Mesendoderm (in vitro differentiated cells): ENCODE measurements around the gene TMEM203.

Source experiments
- DNase-seq: peaks from one replicate; pipeline ENCODE4 v3.0.0; 2013
- H2AK5ac ChIP-seq: 2 replicates; pipeline ENCODE4 v1.6.1; 2013; ENCODE audit warnings: low read length, inconsistent platforms
- H2BK120ac ChIP-seq: 2 replicates; pipeline ENCODE4 v1.6.1; 2013; ENCODE audit warnings: low read depth, mild to moderate bottlenecking, low read length, moderate library complexity, mixed read lengths
- H2BK15ac ChIP-seq: replicated peaks from 2 replicates; pipeline ENCODE4 v1.6.1; 2013; ENCODE audit warnings: low read depth, mild to moderate bottlenecking, moderate library complexity
- H2BK5ac ChIP-seq: 2 replicates; pipeline ENCODE4 v1.6.1; 2013; ENCODE audit warnings: low read length, inconsistent platforms
- H3K18ac ChIP-seq: 2 replicates; pipeline ENCODE4 v1.6.1; 2013; ENCODE audit warnings: mild to moderate bottlenecking, low read length, mixed read lengths
- H3K23ac ChIP-seq: one replicate; pipeline ENCODE4 v1.6.1; 2013; ENCODE audit warnings: low read length
- H3K27ac ChIP-seq: 2 replicates; pipeline ENCODE4 v1.5.1; 2013; ENCODE audit warnings: low read depth, mild to moderate bottlenecking, inconsistent platforms, low read length, moderate library complexity
- H3K27me3 ChIP-seq: 2 replicates; pipeline ENCODE4 v1.6.1; 2013; ENCODE audit warnings: low read length, control low read depth, mild to moderate bottlenecking, inconsistent platforms; ENCODE audit not compliant: insufficient read depth, poor library complexity
- H3K36me3 ChIP-seq: 2 replicates; pipeline ENCODE4 v1.6.1; 2013; ENCODE audit warnings: low read length, inconsistent platforms; ENCODE audit not compliant: control insufficient read depth, insufficient read depth
- H3K4ac ChIP-seq: one replicate; pipeline ENCODE4 v1.6.1; 2013; ENCODE audit warnings: low read depth, mild to moderate bottlenecking, low read length, moderate library complexity
- H3K4me1 ChIP-seq: 2 replicates; pipeline ENCODE4 v1.6.1; 2013; ENCODE audit warnings: low read depth, low read length, inconsistent platforms; ENCODE audit not compliant: control insufficient read depth
- H3K4me2 ChIP-seq: 2 replicates; pipeline ENCODE4 v1.6.1; 2013; ENCODE audit warnings: low read length
- H3K4me3 ChIP-seq: 2 replicates; pipeline ENCODE4 v1.5.1; 2013; ENCODE audit warnings: mild to moderate bottlenecking, low read length
- H3K56ac ChIP-seq: one replicate; pipeline ENCODE4 v1.6.1; 2013; ENCODE audit warnings: low read length
- H3K79me1 ChIP-seq: 2 replicates; pipeline ENCODE4 v1.6.1; 2013; ENCODE audit warnings: low read length, inconsistent platforms
- H3K79me2 ChIP-seq: 2 replicates; pipeline ENCODE4 v1.6.1; 2013; ENCODE audit warnings: mild to moderate bottlenecking, low read length; ENCODE audit not compliant: control insufficient read depth, insufficient read depth
- H3K9ac ChIP-seq: 2 replicates; pipeline ENCODE4 v1.6.1; 2013; ENCODE audit warnings: low read length, inconsistent platforms
- H4K5ac ChIP-seq: one replicate; pipeline ENCODE4 v1.6.1; 2013; ENCODE audit warnings: low read length
- H4K8ac ChIP-seq: one replicate; pipeline ENCODE4 v1.6.1; 2013; ENCODE audit warnings: low read depth, mild to moderate bottlenecking, control low read depth, low read length, moderate library complexity
- WGBS: extraction: QIAGEN DNeasy Blood & Tissue Kit; methylation state at CpG from one replicate; pipeline ENCODE4 v1.1.7; 2013; ENCODE audit warnings: low lambda C conversion rate, missing lambda C conversion rate; ENCODE audit not compliant: insufficient coverage; ENCODE audit errors: extremely low coverage; 5-methylcytosine and 5-hydroxymethylcytosine counted together

TMEM203 gene

GRCh38 chr9:137163805-137164204 is 41.6 kb downstream of the TMEM203 start:
- no peaks in the 10 kb centered on the region for H3K79me1 ChIP-seq
- no peak for DNase-seq
- peaks cover 33% of the 10 kb centered on the region for H3K27me3 ChIP-seq
- H3K4me3 ChIP-seq: no peak overlapping the region
- H3K23ac ChIP-seq: no peak overlapping the region
- no peak overlapping the region for H2BK15ac ChIP-seq
- H3K9ac ChIP-seq: no peak overlapping the region
- no peaks in the 10 kb centered on the region for H3K36me3 ChIP-seq
- no peak overlapping the region for H3K56ac ChIP-seq
- H3K27ac ChIP-seq: no peak overlapping the region
- H3K4me1 ChIP-seq: no peaks in the 10 kb centered on the region
- H2AK5ac ChIP-seq: no peak overlapping the region
- H3K18ac ChIP-seq: no peak overlapping the region
- H4K5ac ChIP-seq: no peak overlapping the region
- H2BK120ac ChIP-seq: no peak overlapping the region
- H3K4ac ChIP-seq: no peak overlapping the region
- H3K79me2 ChIP-seq: no peaks in the 10 kb centered on the region
- no peak overlapping the region for H2BK5ac ChIP-seq
- no peak overlapping the region for H3K4me2 ChIP-seq
- WGBS: no CpG with 5 or more reads among the region's 22 CpGs
- no peak overlapping the region for H4K8ac ChIP-seq

- Histone ChIP-seq H4K8ac (no peak overlapping the region), H3K27me3 (peaks cover 30% of the 10 kb centered on the region), H3K56ac (peak overlapping the region; percentile 42), H3K79me1 (no peaks in the 10 kb centered on the region), H2AK5ac (no peak overlapping the region), H2BK120ac (no peak overlapping the region), H3K18ac (no peak overlapping the region), H3K36me3 (no peaks in the 10 kb centered on the region), H3K4me2 (peak overlapping the region; percentile 11), H3K9ac (no peak overlapping the region), H3K79me2 (no peaks in the 10 kb centered on the region), H4K5ac (no peak overlapping the region), H3K4me1 (no peaks in the 10 kb centered on the region), H3K4me3 (no peak overlapping the region), H3K4ac (no peak overlapping the region), H3K27ac (no peak overlapping the region), H3K23ac (no peak overlapping the region), H2BK15ac (no peak overlapping the region), H2BK5ac (no peak overlapping the region)
- DNase-seq: peak; percentile 28
- no CpG with 5 or more reads among the region's 26 CpGs for WGBS
These were observed 42.1 kb downstream of the TMEM203 start for GRCh38 chr9:137163365-137163715.

- WGBS: no CpG with 5 or more reads among the region's 74 CpGs
- peak overlapping the region; percentile 11 for H3K4me2 ChIP-seq
- H3K4me1 ChIP-seq: no peaks in the 10 kb centered on the region
- no peak overlapping the region for H3K4ac ChIP-seq
- no peak overlapping the region for H3K9ac ChIP-seq
- no peak overlapping the region for H2AK5ac ChIP-seq
- no peaks in the 10 kb centered on the region for H3K36me3 ChIP-seq
- no peaks in the 10 kb centered on the region for H3K79me1 ChIP-seq
- no peak overlapping the region for H3K18ac ChIP-seq
- no peak overlapping the region for H2BK15ac ChIP-seq
- H4K8ac ChIP-seq: no peak overlapping the region
- H2BK120ac ChIP-seq: no peak overlapping the region
- DNase-seq: peak; percentile 50
- H3K23ac ChIP-seq: no peak overlapping the region
- H4K5ac ChIP-seq: no peak overlapping the region
- H3K79me2 ChIP-seq: no peaks in the 10 kb centered on the region
- peak overlapping the region; percentile 42 for H3K56ac ChIP-seq
- H3K27me3 ChIP-seq: peaks cover 26% of the 10 kb centered on the region
- no peak overlapping the region for H2BK5ac ChIP-seq
- no peak overlapping the region for H3K27ac ChIP-seq
- no peak overlapping the region for H3K4me3 ChIP-seq
These were observed 42.7 kb downstream of the TMEM203 start for GRCh38 chr9:137162505-137163364.

GRCh38 chr9:137161558-137162486 is 43.6 kb downstream of the TMEM203 start:
- no CpG with 5 or more reads among the region's 71 CpGs for WGBS

DNA sequence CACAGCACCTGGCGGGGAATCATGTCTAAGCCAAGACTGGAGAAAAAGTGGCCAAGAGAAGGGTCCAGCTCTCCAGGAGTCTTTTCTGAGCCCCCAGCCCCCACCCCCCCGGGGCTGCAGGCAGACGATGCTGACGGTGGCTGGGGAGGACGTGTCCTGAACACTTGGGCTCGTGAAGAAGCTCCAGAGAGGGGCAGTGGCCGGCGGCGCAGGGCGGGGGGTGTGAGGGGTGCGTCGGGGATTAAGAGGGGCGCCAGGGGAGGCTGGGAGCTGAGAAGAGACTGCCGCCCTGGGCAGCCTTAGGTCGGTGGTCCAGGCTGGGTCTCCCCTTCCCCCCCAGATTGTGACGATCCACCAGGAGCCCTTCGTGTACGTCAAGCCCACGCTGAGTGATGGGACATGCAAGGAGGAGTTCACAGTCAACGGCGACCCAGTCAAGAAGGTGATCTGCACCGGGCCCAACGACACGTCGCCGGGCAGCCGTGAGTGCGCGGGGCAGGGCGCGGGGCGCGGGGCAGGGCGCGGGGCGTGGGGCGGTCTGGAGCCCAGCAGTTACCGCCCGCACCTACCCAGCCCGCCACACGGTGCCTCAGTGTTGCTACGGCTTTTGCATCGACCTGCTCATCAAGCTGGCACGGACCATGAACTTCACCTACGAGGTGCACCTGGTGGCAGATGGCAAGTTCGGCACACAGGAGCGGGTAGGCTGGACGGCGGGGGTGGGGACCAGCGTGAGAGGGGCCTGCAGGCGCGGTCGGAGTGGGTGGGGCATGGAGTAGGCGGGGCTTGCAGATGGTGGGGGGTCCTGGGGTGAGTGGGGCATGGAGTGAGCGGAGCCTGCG is 44.5 kb downstream of the TMEM203 start:
- no peak for DNase-seq
- Histone ChIP-seq H3K9ac (no peak overlapping the region), H2BK15ac (no peak overlapping the region), H3K27ac (no peak overlapping the region), H3K56ac (no peak overlapping the region), H4K8ac (no peak overlapping the region), H3K4me1 (no peaks in the 10 kb centered on the region), H2BK5ac (no peak overlapping the region), H3K4me2 (no peak overlapping the region), H3K79me1 (no peaks in the 10 kb centered on the region), H3K36me3 (no peaks in the 10 kb centered on the region), H3K4ac (no peak overlapping the region), H3K23ac (no peak overlapping the region), H3K79me2 (no peaks in the 10 kb centered on the region), H2BK120ac (no peak overlapping the region), H2AK5ac (no peak overlapping the region), H3K4me3 (no peak overlapping the region), H3K27me3 (peaks cover 18% of the 10 kb centered on the region), H3K18ac (no peak overlapping the region), H4K5ac (no peak overlapping the region)
- no CpG with 5 or more reads among the region's 56 CpGs for WGBS

More at GRCh38 chr9:137161558-137162486, 43.6 kb downstream of the TMEM203 start:
- H2BK120ac ChIP-seq: no peak overlapping the region
- H3K4me3 ChIP-seq: no peak overlapping the region
- no peak overlapping the region for H3K56ac ChIP-seq
- no peak overlapping the region for H3K18ac ChIP-seq
- no peak overlapping the region for H4K8ac ChIP-seq
- no peak overlapping the region for H3K23ac ChIP-seq
- H3K79me1 ChIP-seq: no peaks in the 10 kb centered on the region
- no peak overlapping the region for H2BK5ac ChIP-seq
- H3K4me1 ChIP-seq: no peaks in the 10 kb centered on the region
- no peak overlapping the region for H4K5ac ChIP-seq
- H3K79me2 ChIP-seq: no peaks in the 10 kb centered on the region
- peak; percentile 21 for DNase-seq
- H2BK15ac ChIP-seq: no peak overlapping the region
- H3K27ac ChIP-seq: no peak overlapping the region
- H3K27me3 ChIP-seq: peaks cover 19% of the 10 kb centered on the region
- H3K9ac ChIP-seq: no peak overlapping the region
- no peak overlapping the region for H3K4me2 ChIP-seq
- H2AK5ac ChIP-seq: no peak overlapping the region
- no peak overlapping the region for H3K4ac ChIP-seq
- no peaks in the 10 kb centered on the region for H3K36me3 ChIP-seq
